HepG2 (cell line): ENCODE measurements around the gene DMBT1. TPM values are rescaled to one million over a fixed set of nuclear protein-coding genes. Genes with fewer than 3 reads are reported as not detected.

Experiments used
- ATAC-seq: fragments of 200-7000 bp; cut with Tn5 transposase; 3 replicates; pipeline ENCODE4 v1.9.1; 2020; ENCODE audit warnings: mild to moderate bottlenecking, moderate library complexity
- BruUV-seq: library from RNA; stranded (reverse); fragments of 400-500 nt; replicated peaks from 2 replicates; lab custom pipeline; 2021; lab: Mats Ljungman, UMichigan
- CTCF ChIA-PET: fragments of 300-600 bp; formaldehyde crosslinking; extraction: SDS; loops from one replicate; lab custom pipeline; 2021; ENCODE audit warnings: low total read pairs, inconsistent platforms, low intra/inter-chr PET ratio; lab: Yijun Ruan, JAX
- POLR2A ChIA-PET: fragments of 350-600 bp; sonication (Branson Sonifier 250); formaldehyde crosslinking; loops from one replicate; lab custom pipeline; 2020; ENCODE audit warnings: antibody characterized with exemption, inconsistent platforms; lab: Yijun Ruan, JAX
- DNase-seq: peaks from one replicate; pipeline ENCODE4 v3.0.0-alpha.2; 2015; ENCODE audit warnings: low spot score
- FAIRE-seq: peaks from 3 replicates; lab custom pipeline; 2011; peaks lifted over from hg19 to GRCh38; lab: Jason Lieb, UNC
- H2AFZ ChIP-seq: one replicate; pipeline ENCODE4 v1.6.1; 2011; ENCODE audit warnings: low read length, inconsistent platforms
- H3K27ac ChIP-seq: fragments of 300-600 bp; 3 replicates; pipeline ENCODE4 v1.8.0; 2011; ENCODE audit warnings: mixed run types, mild to moderate bottlenecking, mixed read lengths, low read length, inconsistent platforms; ENCODE audit not compliant: insufficient read depth; ENCODE audit errors: extremely low read length
- H3K27me3 ChIP-seq, 2 experiments: fragments of 200-600 bp in 1 of 2; 2 replicates in 1 of 2; 3 replicates in 1 of 2; pipeline versions ENCODE4 v1.6.0 to v1.8.0; 2011; ENCODE audit warnings: low read length in 2 of 2, mild to moderate bottlenecking in 2 of 2, moderate library complexity in 2 of 2, inconsistent platforms in 1 of 2; ENCODE audit not compliant: insufficient read depth in 2 of 2, control insufficient read depth in 1 of 2
- H3K36me3 ChIP-seq, 2 experiments: fragments of 200-600 bp in 1 of 2; replicated peaks in 1 of 2; 2 replicates in 1 of 2; 3 replicates in 1 of 2; pipeline versions ENCODE4 v1.5.1 to v1.8.0; 2011; ENCODE audit warnings: low read length in 2 of 2, inconsistent platforms in 1 of 2; ENCODE audit not compliant: insufficient read depth in 2 of 2, control insufficient read depth in 1 of 2
- H3K4me1 ChIP-seq: 2 replicates; pipeline ENCODE4 v1.5.1; 2012; ENCODE audit warnings: low read length, inconsistent platforms; ENCODE audit not compliant: insufficient read depth
- H3K4me2 ChIP-seq: 2 replicates; pipeline ENCODE4 v1.6.0; 2011; ENCODE audit warnings: low read depth, low read length, inconsistent platforms
- H3K4me3 ChIP-seq, 3 experiments: fragments of 200-600 bp in 1 of 3; sonication (generic), shearing (Covaris generic) in 1 of 3; replicated peaks in 1 of 3; 2 replicates each; pipeline ENCODE4 v1.5.1; 2011 to 2016; ENCODE audit warnings: low read length in 3 of 3, inconsistent platforms in 2 of 3, low read depth in 2 of 3, mild to moderate bottlenecking in 2 of 3, control low read depth in 1 of 3, mixed read lengths in 1 of 3; ENCODE audit not compliant: insufficient read depth in 1 of 3
- H3K79me2 ChIP-seq: one replicate; pipeline ENCODE4 v1.6.1; 2011; ENCODE audit warnings: low read length, inconsistent platforms; ENCODE audit not compliant: insufficient read depth
- H3K9ac ChIP-seq: 2 replicates; pipeline ENCODE4 v1.6.0; 2011; ENCODE audit warnings: mild to moderate bottlenecking, low read depth, low read length, inconsistent platforms; ENCODE audit not compliant: insufficient read depth
- H3K9me3 ChIP-seq: 2 replicates; pipeline ENCODE4 v1.5.1; 2012; ENCODE audit warnings: mild to moderate bottlenecking, low read length
- H4K20me1 ChIP-seq: 2 replicates; pipeline ENCODE4 v1.6.0; 2011; ENCODE audit warnings: inconsistent platforms, mild to moderate bottlenecking, low read length, moderate library complexity; ENCODE audit not compliant: insufficient read depth
- CC2D1A ChIP-seq: sonication (generic); formaldehyde crosslinking; IDR thresholded peaks from 2 replicates; pipeline ENCODE4 v1.8.1; 2023; ENCODE audit warnings: mild to moderate bottlenecking, missing genetic modification reagents
- GMEB2 ChIP-seq: IDR thresholded peaks from 2 replicates; pipeline ENCODE4 v1.6.1; 2016; ENCODE audit warnings: missing biosample characterization, missing genetic modification reagents, low read depth
- HOXA9 ChIP-seq: sonication (generic); formaldehyde crosslinking; IDR thresholded peaks from 2 replicates; pipeline ENCODE4 v1.8.1; 2022; ENCODE audit warnings: missing genetic modification reagents, mild to moderate bottlenecking, moderate library complexity, borderline replicate concordance
- MAX ChIP-seq: IDR thresholded peaks from 2 replicates; pipeline ENCODE4 v1.6.1; 2012; ENCODE audit warnings: inconsistent platforms
- MNT ChIP-seq: fragments of 450-650 bp; IDR thresholded peaks from 2 replicates; pipeline ENCODE4 v1.6.1; 2016
- NPAS2 ChIP-seq: sonication (generic); formaldehyde crosslinking; IDR thresholded peaks from 2 replicates; pipeline ENCODE4 v1.8.0; 2022; ENCODE audit warnings: mild to moderate bottlenecking, missing genetic modification reagents, borderline replicate concordance
- ZNF615 ChIP-seq: sonication (generic); formaldehyde crosslinking; IDR thresholded peaks from 2 replicates; pipeline ENCODE4 v1.5.0; 2020; ENCODE audit warnings: mild to moderate bottlenecking, missing genetic modification reagents, borderline replicate concordance
- ZNF891 ChIP-seq: sonication (generic); formaldehyde crosslinking; IDR thresholded peaks from 2 replicates; pipeline ENCODE4 v1.5.0; 2020; ENCODE audit warnings: mild to moderate bottlenecking, missing genetic modification reagents
- WGBS: methylation state at CpG from one replicate; pipeline ENCODE4 v1.1.6; 2017; ENCODE audit warnings: low lambda C conversion rate; 5-methylcytosine and 5-hydroxymethylcytosine counted together
- in situ Hi-C: cut with HindIII; loops from 2 replicates; pipeline ENCODE4 v1.10.0; 2017; ENCODE audit warnings: low pct_unique_long_range_greater_than_20kb; ENCODE audit not compliant: extremely low pct_ligation_motif_present
- intact Hi-C: fragments of 100-400 bp; cut with micrococcal nuclease; formaldehyde crosslinking; loops from one replicate; pipeline ENCODE4 v1.10.0; 2022; ENCODE audit not compliant: unreplicated experiment
- polyA plus RNA-seq, 8 experiments: library from polyadenylated mRNA; depleted of rRNA in 3 of 8; stranded (reverse) in 7 of 8; unstranded in 1 of 8; fragments of >200 nt; fragmentation: Illumina TruSeq in 4 of 8; extraction: Trizol in 4 of 8; gene quantifications; 2 replicates each; pipeline versions ENCODE4 v1.2.1 to v1.2.3, GENCODE V29; 2011 to 2016; ENCODE audit warnings: low read depth in 4 of 8, missing spikeins in 1 of 8, mixed read lengths in 1 of 8; ENCODE audit not compliant: insufficient read depth in 1 of 8
- total RNA-seq, 5 experiments: library from RNA; depleted of rRNA; stranded (reverse); fragments of >200 nt; fragmentation: Illumina TruSeq; extraction: Trizol; gene quantifications; 2 replicates each; pipeline ENCODE4 v1.2.3, GENCODE V29; 2016; ENCODE audit warnings: low read depth in 1 of 5

Gene DMBT1
- total and polyA plus RNA-seq, 2 of the 13 experiments (the other 11 are each of a cell fraction or from before 2014, with no cell fraction given): not detected

- CTCF ChIA-PET: no interaction called here
- 15% methylated on average over 9 of the region's 9 CpGs for WGBS
- FAIRE-seq (no peak), DNase-seq (no peak), ATAC-seq (no peak)
- intact Hi-C loops (no loop called here), in situ Hi-C loops (no loop called here)
- peaks cover 4 to 48% of the 10 kb centered on the region in 2 experiments; a peak in 3 of 5 replicates for H3K27me3 ChIP-seq
- H3K4me2 ChIP-seq: no peak overlapping the region
- H3K4me1 ChIP-seq: no peaks in the 10 kb centered on the region
- no peaks in the 10 kb centered on the region for H3K79me2 ChIP-seq
- no peak overlapping the region for H3K4me3 ChIP-seq
- H3K36me3 ChIP-seq: no peaks in the 10 kb centered on the region
- no peak overlapping the region for H2AFZ ChIP-seq
- TF ChIP-seq MNT (no peak), ZNF891 (CRISPR knock-in tag) (no peak), MAX (no peak), GMEB2 (CRISPR knock-in tag) (no peak), HOXA9 (no peak), NPAS2 (no peak), CC2D1A (CRISPR knock-in tag) (no peak), ZNF615 (CRISPR knock-in tag) (no peak)
- POLR2A ChIA-PET: no interaction called here
- no peak overlapping the region for H3K27ac ChIP-seq
- no TSS peak for BruUV-seq
- no peaks in the 10 kb centered on the region for H4K20me1 ChIP-seq
- no peaks in the 10 kb centered on the region for H3K9me3 ChIP-seq
- no peak overlapping the region for H3K9ac ChIP-seq
Measured at GRCh38 chr10:122655524-122656307, 95.2 kb downstream of the DMBT1 start.
